Right lobe of liver (tissue), 4 donors: Measurements from ENCODE around the gene BRD4.

Experiments used
- POLR2A ChIP-seq: fragments of 450-650 bp; IDR thresholded peaks from one replicate; pipeline ENCODE4 v1.6.1; 2017; ENCODE audit warnings: antibody characterized with exemption, mild to moderate bottlenecking
- TF ChIP-seq, protein P1 (sequence below), 4 donors: fragments of 200-600 bp in 3 of 4; fragments of 450-650 bp in 1 of 4; IDR thresholded peaks; one replicate each; pipeline versions ENCODE4 v1.5.1 to v1.8.0; 2016 to 2022; ENCODE audit warnings: antibody characterized with exemption in 4 of 4, mild to moderate bottlenecking in 2 of 4
- donor health status: DM: no; HTN: no; CAD: no.
- donor health status: DM: no; HTN: no; CAD: no.
- donor health status: DM: no; HTN: yes; CAD: no.

- TF ChIP-seq, protein P1, sequence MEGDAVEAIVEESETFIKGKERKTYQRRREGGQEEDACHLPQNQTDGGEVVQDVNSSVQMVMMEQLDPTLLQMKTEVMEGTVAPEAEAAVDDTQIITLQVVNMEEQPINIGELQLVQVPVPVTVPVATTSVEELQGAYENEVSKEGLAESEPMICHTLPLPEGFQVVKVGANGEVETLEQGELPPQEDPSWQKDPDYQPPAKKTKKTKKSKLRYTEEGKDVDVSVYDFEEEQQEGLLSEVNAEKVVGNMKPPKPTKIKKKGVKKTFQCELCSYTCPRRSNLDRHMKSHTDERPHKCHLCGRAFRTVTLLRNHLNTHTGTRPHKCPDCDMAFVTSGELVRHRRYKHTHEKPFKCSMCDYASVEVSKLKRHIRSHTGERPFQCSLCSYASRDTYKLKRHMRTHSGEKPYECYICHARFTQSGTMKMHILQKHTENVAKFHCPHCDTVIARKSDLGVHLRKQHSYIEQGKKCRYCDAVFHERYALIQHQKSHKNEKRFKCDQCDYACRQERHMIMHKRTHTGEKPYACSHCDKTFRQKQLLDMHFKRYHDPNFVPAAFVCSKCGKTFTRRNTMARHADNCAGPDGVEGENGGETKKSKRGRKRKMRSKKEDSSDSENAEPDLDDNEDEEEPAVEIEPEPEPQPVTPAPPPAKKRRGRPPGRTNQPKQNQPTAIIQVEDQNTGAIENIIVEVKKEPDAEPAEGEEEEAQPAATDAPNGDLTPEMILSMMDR (IDR thresholded peaks at IDR 0.05), result no peak
- TF ChIP-seq POLR2A, result no peak
These were observed 101.1 kb downstream of the BRD4 start for GRCh38 chr19:15231271-15231670.
